Fibroblast of lung (primary cell): Measurements from ENCODE around the gene DAND5.

Source experiments
- CTCF ChIP-seq, 2 donors: IDR thresholded peaks in 1 of 2; conservative IDR thresholded peaks in 1 of 2; 1 replicate in 1 of 2; 2 replicates in 1 of 2; pipeline ENCODE4 v1.5.1; 2011 to 2012; ENCODE audit warnings: low read length in 2 of 2, control low read depth in 1 of 2, inconsistent platforms in 1 of 2, low read depth in 1 of 2, mild to moderate bottlenecking in 1 of 2
- EZH2 ChIP-seq: IDR thresholded peaks from 2 replicates; pipeline ENCODE4 v1.5.1; 2012; ENCODE audit warnings: low read length, control low read depth, mild to moderate bottlenecking; ENCODE audit errors: missing control alignments

GRCh38 chr19:12984143-12984627 lies 14.8 kb downstream of the DAND5 start:
- TF ChIP-seq CTCF (conservative IDR thresholded peaks at IDR 0.05 in 1 of 2, IDR thresholded peaks at IDR 0.05 in 1 of 2; ENCODE audit: low read depth in 1 of 2, low read length in 2 of 2) (no peak), EZH2 (no peak)
